DOHH2 (cell line): ENCODE data around the gene SF3B6.
"Not testable (repeated sequence)": the region's sequence is repeated elsewhere in the genome, so short reads cannot be mapped to it uniquely, and the experiment has no call there.

ENCODE experiments used
- H3F3A ChIP-seq: fragments of 200-600 bp; sonication (generic), shearing (Covaris generic); 2 replicates; pipeline ENCODE4 v1.6.0; 2016; ENCODE audit warnings: antibody characterized with exemption, mild to moderate bottlenecking; ENCODE audit not compliant: control insufficient read depth, insufficient read depth
- H3K27ac ChIP-seq: fragments of 200-600 bp; sonication (generic); 2 replicates; pipeline ENCODE4 v1.5.1; 2014; ENCODE audit warnings: low read depth, mild to moderate bottlenecking, low read length, moderate library complexity
- H3K27me3 ChIP-seq: fragments of 200-600 bp; sonication (generic); 2 replicates; pipeline ENCODE4 v1.6.1; 2014; ENCODE audit warnings: mild to moderate bottlenecking, low read length, mixed read lengths; ENCODE audit not compliant: control insufficient read depth
- H3K36me3 ChIP-seq: fragments of 200-600 bp; sonication (generic); 2 replicates; pipeline ENCODE4 v1.6.1; 2014; ENCODE audit warnings: mild to moderate bottlenecking, low read length, moderate library complexity, mixed read lengths; ENCODE audit not compliant: control insufficient read depth
- H3K4me1 ChIP-seq: fragments of 200-600 bp; sonication (generic); 2 replicates; pipeline ENCODE4 v1.6.1; 2014; ENCODE audit warnings: mild to moderate bottlenecking, low read length, mixed read lengths; ENCODE audit not compliant: control insufficient read depth
- H3K4me2 ChIP-seq: fragments of 200-600 bp; sonication (generic); 2 replicates; pipeline ENCODE4 v1.6.0; 2014; ENCODE audit warnings: mild to moderate bottlenecking, low read length, moderate library complexity
- H3K4me3 ChIP-seq: fragments of 200-600 bp; sonication (generic); 2 replicates; pipeline ENCODE4 v1.5.1; 2014; ENCODE audit warnings: mild to moderate bottlenecking, low read length, mixed read lengths
- H3K79me2 ChIP-seq: fragments of 200-600 bp; sonication (generic); 2 replicates; pipeline ENCODE4 v1.6.1; 2014; ENCODE audit warnings: mild to moderate bottlenecking, low read length, mixed read lengths; ENCODE audit not compliant: control insufficient read depth
- H3K9me2 ChIP-seq: fragments of 200-600 bp; sonication (generic); replicated peaks from 2 replicates; pipeline ENCODE4 v1.6.1; 2014; ENCODE audit warnings: mild to moderate bottlenecking, low read length, mixed read lengths; ENCODE audit not compliant: control insufficient read depth
- H3K9me3 ChIP-seq: fragments of 200-600 bp; sonication (generic); 2 replicates; pipeline ENCODE4 v1.6.1; 2014; ENCODE audit warnings: antibody characterized with exemption, low read length, mixed read lengths; ENCODE audit not compliant: control insufficient read depth, insufficient read depth
- H4K20me1 ChIP-seq: fragments of 200-600 bp; sonication (generic); 2 replicates; pipeline ENCODE4 v1.6.0; 2014; ENCODE audit warnings: low read depth, mild to moderate bottlenecking, antibody characterized with exemption, low read length, moderate library complexity; ENCODE audit not compliant: control insufficient read depth, insufficient read depth
- EZH2phosphoT487 ChIP-seq: fragments of 200-600 bp; sonication (generic); IDR thresholded peaks from 2 replicates; pipeline ENCODE4 v1.6.1; 2017; ENCODE audit warnings: borderline replicate concordance, mild to moderate bottlenecking, antibody characterized with exemption, low read length, moderate library complexity, mixed read lengths
- TF ChIP-seq, protein P1 (sequence below): fragments of 200-600 bp; sonication (generic); IDR thresholded peaks from one replicate; pipeline ENCODE4 v1.5.1; 2014; ENCODE audit warnings: antibody characterized with exemption, mild to moderate bottlenecking, low read depth, low read length; ENCODE audit not compliant: poor library complexity, severe bottlenecking

SF3B6 gene

DNA sequence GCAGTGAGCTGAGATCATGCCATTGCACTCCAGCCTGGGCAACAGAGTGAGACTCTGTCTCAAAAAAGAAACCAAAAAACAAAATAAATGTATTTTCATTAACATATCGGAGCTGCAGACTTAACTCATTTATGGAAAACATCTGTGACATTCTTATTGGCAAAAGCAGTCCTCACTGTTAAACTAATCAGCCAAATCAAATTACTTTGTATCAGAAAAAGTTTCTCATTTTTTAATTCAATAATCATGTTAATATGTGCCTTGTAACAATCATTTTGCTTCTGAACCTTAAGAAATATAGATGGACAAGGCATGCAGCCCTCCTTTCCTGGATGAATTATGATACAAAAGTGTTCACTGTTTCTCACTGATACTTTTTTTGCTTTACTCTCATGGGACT is 26.6 kb upstream of the SF3B6 start:
- no peaks in the 10 kb centered on the region for H3K79me2 ChIP-seq
- TF ChIP-seq, protein P1, sequence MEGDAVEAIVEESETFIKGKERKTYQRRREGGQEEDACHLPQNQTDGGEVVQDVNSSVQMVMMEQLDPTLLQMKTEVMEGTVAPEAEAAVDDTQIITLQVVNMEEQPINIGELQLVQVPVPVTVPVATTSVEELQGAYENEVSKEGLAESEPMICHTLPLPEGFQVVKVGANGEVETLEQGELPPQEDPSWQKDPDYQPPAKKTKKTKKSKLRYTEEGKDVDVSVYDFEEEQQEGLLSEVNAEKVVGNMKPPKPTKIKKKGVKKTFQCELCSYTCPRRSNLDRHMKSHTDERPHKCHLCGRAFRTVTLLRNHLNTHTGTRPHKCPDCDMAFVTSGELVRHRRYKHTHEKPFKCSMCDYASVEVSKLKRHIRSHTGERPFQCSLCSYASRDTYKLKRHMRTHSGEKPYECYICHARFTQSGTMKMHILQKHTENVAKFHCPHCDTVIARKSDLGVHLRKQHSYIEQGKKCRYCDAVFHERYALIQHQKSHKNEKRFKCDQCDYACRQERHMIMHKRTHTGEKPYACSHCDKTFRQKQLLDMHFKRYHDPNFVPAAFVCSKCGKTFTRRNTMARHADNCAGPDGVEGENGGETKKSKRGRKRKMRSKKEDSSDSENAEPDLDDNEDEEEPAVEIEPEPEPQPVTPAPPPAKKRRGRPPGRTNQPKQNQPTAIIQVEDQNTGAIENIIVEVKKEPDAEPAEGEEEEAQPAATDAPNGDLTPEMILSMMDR, result no peak
- TF ChIP-seq EZH2phosphoT487, result no peak
- 0 out of 2 replicates have a peak, but pooled peaks cover 4% of the 10 kb centered on the region for H3K9me3 ChIP-seq
- H4K20me1 ChIP-seq, result no peaks in the 10 kb centered on the region
- no peak overlapping the region for H3K4me2 ChIP-seq
- peaks cover 22% of the 10 kb centered on the region for H3K4me1 ChIP-seq
- no peak overlapping the region for H3K27ac ChIP-seq
- no peak overlapping the region for H3K4me3 ChIP-seq
- H3K9me2 ChIP-seq, result no peaks in the 10 kb centered on the region
- no peaks in the 10 kb centered on the region for H3F3A ChIP-seq
- no peaks in the 10 kb centered on the region for H3K27me3 ChIP-seq
- no peaks in the 10 kb centered on the region for H3K36me3 ChIP-seq

DNA sequence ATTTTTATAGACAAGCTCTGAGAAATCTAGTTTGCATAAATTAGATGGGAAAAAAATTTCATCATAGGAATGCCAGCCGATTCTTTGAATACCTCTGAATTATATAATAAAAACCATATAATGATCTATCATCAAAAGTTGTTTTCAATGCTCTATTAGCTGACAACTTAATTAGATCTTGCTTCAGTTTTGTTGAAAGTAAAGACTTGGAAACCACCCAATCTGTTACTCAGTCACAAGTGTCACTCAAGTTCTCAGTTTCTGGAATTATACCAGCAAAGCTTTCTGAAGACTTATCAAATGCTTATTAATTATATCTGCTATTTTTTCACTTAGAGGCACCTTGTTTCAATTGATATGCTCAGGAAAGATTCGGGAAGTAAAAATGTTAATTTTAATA is 25.9 kb upstream of the SF3B6 start:
- no peak overlapping the region for H3K4me2 ChIP-seq
- no peaks in the 10 kb centered on the region for H3K36me3 ChIP-seq
- H3K27ac ChIP-seq, result no peak overlapping the region

DNA sequence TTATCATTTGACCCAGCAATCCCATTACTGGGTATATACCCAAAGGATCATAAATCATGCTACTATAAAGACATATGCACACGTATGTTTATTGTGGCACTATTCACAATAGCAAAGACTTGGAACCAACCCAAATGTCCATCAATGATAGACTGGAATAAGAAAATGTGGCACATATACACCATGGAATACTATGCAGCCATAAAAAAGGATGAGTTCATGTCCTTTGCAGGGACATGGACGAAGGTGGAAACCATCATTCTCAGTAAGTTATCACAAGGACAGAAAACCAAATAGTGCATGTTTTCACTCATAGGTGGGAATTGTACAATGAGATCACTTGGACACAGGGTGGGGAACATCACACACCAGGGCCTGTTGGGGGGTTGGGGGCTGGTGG is 24.6 kb upstream of the SF3B6 start:
- not testable (repeated sequence) for H3K4me2 ChIP-seq, H3K9me3 ChIP-seq, H3K9me2 ChIP-seq, H3K27ac ChIP-seq, H3K27me3 ChIP-seq, H3K36me3 ChIP-seq, H3K4me3 ChIP-seq, H3K79me2 ChIP-seq, H3F3A ChIP-seq, H4K20me1 ChIP-seq
- H3K4me1 ChIP-seq, result peaks cover 22% of the 10 kb centered on the region

More for the DNA sequence above, 25.9 kb upstream of the SF3B6 start:
- Histone ChIP-seq H4K20me1 (no peaks in the 10 kb centered on the region), H3F3A (no peaks in the 10 kb centered on the region), H3K79me2 (no peaks in the 10 kb centered on the region), H3K9me2 (no peaks in the 10 kb centered on the region), H3K9me3 (0 out of 2 replicates have a peak, but pooled peaks cover 4% of the 10 kb centered on the region), H3K4me1 (peaks cover 22% of the 10 kb centered on the region), H3K27me3 (no peaks in the 10 kb centered on the region), H3K4me3 (no peak overlapping the region)
- TF ChIP-seq, protein P1, result no peak
- no peak for TF ChIP-seq EZH2phosphoT487

DNA sequence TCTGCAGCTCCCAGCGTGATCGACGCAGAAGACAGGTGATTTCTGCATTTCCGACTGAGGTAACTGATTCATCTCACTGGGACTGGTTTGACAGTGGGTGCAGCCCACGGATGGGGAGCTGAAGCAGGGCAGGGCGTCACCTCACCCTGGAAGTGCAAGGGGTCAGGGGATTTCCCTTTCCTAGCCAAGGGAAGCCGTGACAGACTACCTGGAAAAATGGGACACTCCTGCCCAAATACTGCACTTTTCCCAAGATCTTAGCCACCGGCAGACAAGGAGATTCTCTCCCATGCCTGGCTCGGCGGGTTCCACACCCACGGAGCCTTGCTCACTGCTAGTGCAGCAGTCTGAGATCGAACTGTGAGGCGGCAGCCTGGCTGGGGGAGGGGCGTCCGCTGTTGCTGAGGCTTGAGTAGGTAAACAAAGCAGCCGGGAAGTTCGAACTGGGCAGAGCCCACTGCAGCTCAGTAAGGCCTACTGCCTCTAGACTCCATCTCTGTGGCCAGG is 19.1 kb upstream of the SF3B6 start:
- not testable (repeated sequence) for H4K20me1 ChIP-seq, H3K4me2 ChIP-seq, H3K4me3 ChIP-seq

DNA sequence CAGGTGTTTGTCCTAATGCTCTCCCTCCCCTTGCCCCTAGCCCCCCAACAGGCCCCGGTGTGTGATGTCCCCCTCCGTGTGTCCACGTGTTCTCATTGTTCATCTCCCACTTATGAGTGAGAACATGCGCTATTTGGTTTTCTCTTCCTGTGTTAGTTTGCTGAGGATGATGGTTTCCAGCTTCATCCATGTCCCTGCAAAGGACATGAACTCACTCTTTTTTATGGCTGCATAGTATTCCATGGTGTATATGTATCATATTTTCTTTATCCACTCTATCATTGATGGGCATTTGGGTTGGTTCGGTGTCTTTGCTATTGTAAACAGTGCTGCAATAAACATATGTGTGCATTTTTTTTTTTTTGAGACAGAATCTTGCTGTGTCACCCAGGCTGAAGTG is 17.1 kb upstream of the SF3B6 start:
- not testable (repeated sequence) for H3F3A ChIP-seq, H3K79me2 ChIP-seq, H3K9me2 ChIP-seq, H3K27me3 ChIP-seq, H3K36me3 ChIP-seq, H3K4me3 ChIP-seq, H3K4me1 ChIP-seq, H4K20me1 ChIP-seq, H3K9me3 ChIP-seq, H3K4me2 ChIP-seq, H3K27ac ChIP-seq

More for the DNA sequence above, 19.1 kb upstream of the SF3B6 start:
- H3K9me2 ChIP-seq, H3K27me3 ChIP-seq, H3K4me1 ChIP-seq, H3K9me3 ChIP-seq, H3K36me3 ChIP-seq, H3K27ac ChIP-seq, H3K79me2 ChIP-seq, H3F3A ChIP-seq: not testable (repeated sequence)
